Pancreas (tissue), 10 donors: Measurements from ENCODE around the gene TRMT112. TPM values are rescaled to one million over a fixed set of nuclear protein-coding genes. Genes with fewer than 3 reads are reported as not detected.

ENCODE experiments used
- ATAC-seq, 4 donors: fragments of 200-7000 bp; cut with Tn5 transposase; one replicate each; pipeline versions ENCODE4 v1.8.0 to v1.9.1; 2020; ENCODE audit warnings: mild to moderate bottlenecking in 4 of 4, moderate library complexity in 4 of 4
- DNase-seq, 6 donors: peaks; one replicate each; pipeline ENCODE4 v3.0.0-alpha.2; 2020
- FAIRE-seq: peaks from 2 replicates; lab custom pipeline; 2012; peaks lifted over from hg19 to GRCh38; lab: Jason Lieb, UNC
- H3K27ac ChIP-seq, 4 donors: fragments of 200-600 bp; sonication (generic); 1 replicate in 3 of 4; 2 replicates in 1 of 4; pipeline versions ENCODE4 v1.5.0 to v1.8.0; 2020
- H3K27me3 ChIP-seq, 4 donors: fragments of 200-600 bp; one replicate each; pipeline ENCODE4 v1.8.0; 2021
- H3K36me3 ChIP-seq, 3 donors: fragments of 200-600 bp; sonication (generic) in 1 of 3; one replicate each; pipeline versions ENCODE4 v1.5.0 to v1.8.0; 2020 to 2021
- H3K4me1 ChIP-seq, 3 donors: fragments of 200-600 bp; one replicate each; pipeline ENCODE4 v1.8.0; 2021
- H3K4me3 ChIP-seq, 4 donors: fragments of 200-600 bp; sonication (generic) in 2 of 4; one replicate each; pipeline versions ENCODE4 v1.5.0 to v1.8.0; 2020 to 2021
- H3K9me3 ChIP-seq, 4 donors: fragments of 200-600 bp; one replicate each; pipeline ENCODE4 v1.8.0; 2021
- CTCF ChIP-seq, 4 donors: fragments of 200-600 bp; sonication (generic) in 3 of 4; IDR thresholded peaks; one replicate each; pipeline versions ENCODE4 v1.5.0 to v1.8.0; 2021; ENCODE audit warnings: antibody characterized with exemption in 4 of 4
- WGBS, 2 donors: extraction: QIAGEN DNeasy Blood & Tissue Kit; methylation state at CpG; one replicate each; pipeline ENCODE4 v1.1.7; 2013; 5-methylcytosine and 5-hydroxymethylcytosine counted together
- intact Hi-C, 3 donors: fragments of 100-400 bp; cut with DNase I; formaldehyde crosslinking; loops; one replicate each; pipeline versions ENCODE4 v1.11.1 to v1.14.2; 2022
- polyA plus RNA-seq, 2 donors: library from polyadenylated mRNA; stranded (reverse); fragments of 200-250 nt; gene quantifications; one replicate each; pipeline ENCODE4 v1.2.3, GENCODE V29; 2013
- total RNA-seq, 6 donors: library from RNA; stranded (reverse); fragmentation: NEBNext Ultra II Directional in 4 of 6; extraction: Animal tissue kit (Norgen Biotek cat#: 25700) in 4 of 6; gene quantifications; one replicate each; pipeline versions ENCODE4 v1.2.1 to v1.2.4, GENCODE V29; 2021 to 2023
- donor health status: healthy with polysubstance abuse.
- donor health status: DM: no; HTN: no; CAD: no; lungs with moderate emphysema.
- donor health status: DM: no; HTN: no; CAD: no.
- donor health status: control.
- donor health status: control.
- donor health status: Bipolar disorder and iron deficiency.
- donor health status: DM: yes; HTN: yes; CAD: no.
- donor health status: DM: no; HTN: no; CAD: no.
- donor health status: DM: no; HTN: no; CAD: no.
- donor health status: DM: yes; HTN: yes; CAD: no.

Gene TRMT112
- total and polyA plus RNA-seq, 8 donors: 53.3 to 157 (median 73.5) TPM

GRCh38 chr11:64285885-64286800, 31.2 kb downstream of the TRMT112 start:
- H3K9me3 ChIP-seq: no peaks in the 10 kb centered on the region
- no peaks in the 10 kb centered on the region for H3K27me3 ChIP-seq
- H3K36me3 ChIP-seq: no peaks in the 10 kb centered on the region
- no peak for TF ChIP-seq CTCF (IDR thresholded peaks at IDR 0.05)
- H3K4me3 ChIP-seq: peak overlapping the region; percentile 53 to 91 (median 80)
- peak; percentile 64 to 91 (median 74) for DNase-seq
- intact Hi-C loops: no loop called here
- peak overlapping the region; percentile 80 to 92 (median 88) for H3K27ac ChIP-seq
- peak; percentile 28 to 41 (median 34) for ATAC-seq
- WGBS, 2 donors: 17 to 23% methylated on average over 29 to 40 of the region's 40 CpGs
- no peak for FAIRE-seq
- H3K4me1 ChIP-seq: peaks cover 13 to 14% (median 14%) of the 10 kb centered on the region in 3 donors

- 1% methylated on average over 74 to 102 of the region's 102 CpGs for WGBS, 2 donors
- no peak for TF ChIP-seq CTCF (IDR thresholded peaks at IDR 0.05)
These were observed 32.1 kb downstream of the TRMT112 start, which contains the start of gene GPR137 for GRCh38 chr11:64284962-64285884. Gene GPR137 (plus strand): TSS chr11:64285848. CDS start chr11:64286525, 677 bp downstream.

GRCh38 chr11:64284048-64284961, 33.1 kb downstream of the TRMT112 start, which contains the start of gene BAD:
Gene BAD (minus strand): TSS chr11:64284665. CDS start chr11:64284368, 297 bp downstream.
- FAIRE-seq (no peak), DNase-seq (peak; percentile 93 to 98 (median 96)), ATAC-seq (peak; percentile 82 to 94 (median 91))
- no peak for TF ChIP-seq CTCF (IDR thresholded peaks at IDR 0.05)
- no peaks in the 10 kb centered on the region for H3K36me3 ChIP-seq
- no peaks in the 10 kb centered on the region for H3K27me3 ChIP-seq
- 2% methylated on average over 40 to 44 of the region's 44 CpGs for WGBS, 2 donors
- H3K27ac ChIP-seq: peak within 1 kb of the TSS; percentile 80 to 92 (median 88)
- H3K4me1 ChIP-seq: peaks cover 13 to 14% (median 14%) of the 10 kb centered on the region in 3 donors
- no peaks in the 10 kb centered on the region for H3K9me3 ChIP-seq
- peak within 1 kb of the TSS; percentile 53 to 91 (median 80) for H3K4me3 ChIP-seq
- intact Hi-C loops: no loop called here

More at GRCh38 chr11:64284962-64285884, 32.1 kb downstream of the TRMT112 start, which contains the start of gene GPR137:
- Histone ChIP-seq H3K4me1 (peaks cover 13 to 14% (median 14%) of the 10 kb centered on the region in 3 donors), H3K4me3 (peak within 1 kb of the TSS; percentile 53 to 91 (median 80)), H3K36me3 (no peaks in the 10 kb centered on the region), H3K27ac (peak within 1 kb of the TSS; percentile 80 to 92 (median 88)), H3K9me3 (no peaks in the 10 kb centered on the region), H3K27me3 (no peaks in the 10 kb centered on the region)
- intact Hi-C loops: no loop called here
- ATAC-seq: peak; percentile 73 to 84 (median 82)
- peak; percentile 82 to 96 (median 92) for DNase-seq
- no peak for FAIRE-seq

DNA sequence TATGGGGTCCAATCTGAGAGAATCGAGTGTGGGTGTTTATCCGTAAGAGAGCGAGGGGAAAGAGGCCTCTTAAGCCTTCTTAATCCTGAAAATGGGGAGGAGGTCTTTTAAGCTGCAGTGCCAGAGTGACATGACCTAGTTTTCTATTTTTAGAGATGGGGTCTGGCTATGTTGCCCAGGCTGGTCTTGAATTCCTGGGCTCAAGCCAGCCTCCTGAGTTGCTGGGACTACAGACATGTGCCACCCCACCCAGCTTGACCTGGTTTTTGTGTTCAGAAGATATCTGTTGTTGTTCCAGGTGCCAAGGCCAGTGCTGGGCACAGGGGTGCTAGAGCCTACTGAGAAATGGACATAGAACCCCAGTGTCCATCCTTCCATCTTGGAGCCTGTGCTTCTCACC, 34.3 kb downstream of the TRMT112 start:
- Histone ChIP-seq H3K4me3 (no peak overlapping the region), H3K36me3 (no peaks in the 10 kb centered on the region), H3K9me3 (no peaks in the 10 kb centered on the region), H3K4me1 (peaks cover 13 to 14% (median 14%) of the 10 kb centered on the region in 3 donors), H3K27me3 (no peaks in the 10 kb centered on the region), H3K27ac (no peak overlapping the region)
- no peak for FAIRE-seq
- WGBS, 2 donors: 93% methylated on average over 3 of the region's 3 CpGs
- intact Hi-C loops: no loop called here
- no peak for ATAC-seq
- no peak for DNase-seq
- no peak for TF ChIP-seq CTCF (IDR thresholded peaks at IDR 0.05)
